NCI-H748 treated with DMSO at 0.1 percent for 48 hours (cell line): ENCODE results near the gene IL11RA.
"Not testable (repeated sequence)": the region's sequence is repeated elsewhere in the genome, so short reads cannot be mapped to it uniquely, and the experiment has no call there.

Experiments
- DNase-seq: peaks from one replicate; lab custom pipeline; 2025; lab: John Stamatoyannopoulos, UW

The IL11RA gene

DNA sequence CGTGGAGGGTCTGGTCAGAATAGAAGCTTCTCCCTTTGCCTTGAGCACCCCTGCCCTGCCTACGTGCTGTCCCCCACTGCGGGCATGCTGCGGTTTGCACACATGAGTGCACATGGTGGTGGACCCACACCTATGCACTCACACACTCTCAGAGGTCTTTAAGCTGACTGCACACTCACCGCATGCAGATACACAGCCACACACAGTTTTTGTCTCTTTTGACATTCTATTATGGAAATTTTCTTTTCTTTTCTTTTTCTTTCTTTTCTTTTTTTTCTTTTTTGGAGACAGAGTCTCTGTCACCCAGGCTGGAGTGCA, 22.5 kb upstream of the IL11RA start:
- DNase-seq, result no peak

DNA sequence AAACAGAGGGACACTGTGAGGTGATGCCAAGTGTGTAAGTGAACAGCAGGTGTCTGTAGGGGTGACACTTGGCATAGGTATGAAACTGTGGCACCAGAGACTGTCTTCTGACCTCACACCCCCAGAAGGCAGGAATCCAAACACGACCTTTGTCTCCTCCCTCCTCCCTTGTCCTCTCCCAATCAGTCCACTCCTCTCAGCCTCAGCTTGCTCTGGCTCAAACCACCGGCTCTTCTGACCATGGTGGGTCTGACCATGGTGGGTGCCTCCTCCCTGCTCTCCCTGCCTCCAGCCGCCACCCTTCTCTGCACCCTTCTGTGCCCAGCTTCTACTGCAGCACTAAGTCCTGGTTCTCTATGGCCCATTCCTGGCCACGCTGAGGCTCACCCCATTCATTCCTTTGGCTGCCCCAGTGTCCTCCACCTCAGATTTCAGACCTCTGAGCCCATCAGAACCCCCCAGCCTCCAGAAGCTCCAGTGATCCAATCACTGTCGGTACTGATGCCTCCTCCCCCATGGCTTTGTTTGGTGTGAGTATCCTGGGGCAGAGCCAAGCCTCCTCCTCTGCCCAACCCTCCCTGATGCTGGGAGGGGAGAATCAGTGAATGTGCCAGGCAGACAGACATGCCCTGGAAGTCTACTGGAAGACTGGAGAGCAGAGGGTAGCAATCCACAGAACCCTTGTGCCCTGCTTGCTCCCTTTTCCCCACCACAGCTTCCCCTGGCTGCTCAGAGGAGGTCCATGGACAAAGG, 21.4 kb upstream of the IL11RA start:
- no peak for DNase-seq

DNA sequence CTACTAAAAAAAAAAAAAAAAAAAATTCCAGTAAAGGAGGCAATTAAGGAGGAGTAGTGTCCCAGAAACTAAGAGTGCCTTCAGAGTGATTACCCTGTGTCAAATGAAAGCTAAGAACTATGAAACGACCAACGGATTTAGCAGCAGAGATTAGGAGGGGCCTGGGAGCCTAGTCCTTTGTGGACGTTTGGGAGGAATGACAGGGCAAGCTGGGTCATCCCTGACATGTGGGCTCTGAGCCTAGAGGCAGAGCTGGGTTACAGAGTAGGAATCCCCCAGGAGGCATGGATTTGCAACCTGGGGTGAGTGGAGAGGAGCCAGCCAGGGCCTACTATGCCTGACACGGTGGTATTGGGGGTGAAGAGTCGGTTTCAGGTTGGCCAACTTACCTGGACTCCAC, 18.8 kb upstream of the IL11RA start:
- no peak for DNase-seq

DNA sequence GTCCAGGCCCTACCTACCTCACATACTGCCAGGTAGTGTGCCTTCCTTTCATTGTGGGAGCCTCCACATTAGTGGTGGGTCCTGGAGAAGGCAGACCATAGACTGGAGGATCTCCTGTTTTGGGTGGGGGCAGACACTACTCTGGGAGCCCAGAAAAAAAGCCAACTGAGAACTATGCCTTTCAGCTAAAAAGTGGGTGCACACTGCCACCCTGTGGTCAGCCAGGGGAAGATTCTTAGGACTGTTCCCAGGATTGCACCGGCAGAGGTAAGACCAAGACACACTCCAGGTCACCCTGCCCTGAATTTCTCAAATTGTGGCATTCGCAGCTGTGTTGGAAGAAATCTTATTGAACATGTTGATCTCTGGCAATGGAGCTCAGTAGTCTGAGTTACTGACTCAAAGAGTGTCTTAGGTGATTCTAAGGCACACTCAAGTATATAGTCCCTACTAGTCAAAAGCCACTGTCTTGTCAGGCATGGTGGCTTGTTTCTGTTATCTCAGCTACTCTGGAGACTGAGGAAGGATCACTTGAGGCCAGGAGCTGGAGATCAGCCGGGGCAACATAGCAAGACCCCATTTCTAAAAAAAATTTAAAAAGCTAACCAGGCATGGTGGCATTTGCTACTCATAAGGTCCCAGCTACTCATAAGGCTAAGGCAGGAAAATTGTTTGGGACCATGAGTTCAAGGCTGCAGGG, 18.0 kb upstream of the IL11RA start:
- DNase-seq, result peak; percentile 54

DNA sequence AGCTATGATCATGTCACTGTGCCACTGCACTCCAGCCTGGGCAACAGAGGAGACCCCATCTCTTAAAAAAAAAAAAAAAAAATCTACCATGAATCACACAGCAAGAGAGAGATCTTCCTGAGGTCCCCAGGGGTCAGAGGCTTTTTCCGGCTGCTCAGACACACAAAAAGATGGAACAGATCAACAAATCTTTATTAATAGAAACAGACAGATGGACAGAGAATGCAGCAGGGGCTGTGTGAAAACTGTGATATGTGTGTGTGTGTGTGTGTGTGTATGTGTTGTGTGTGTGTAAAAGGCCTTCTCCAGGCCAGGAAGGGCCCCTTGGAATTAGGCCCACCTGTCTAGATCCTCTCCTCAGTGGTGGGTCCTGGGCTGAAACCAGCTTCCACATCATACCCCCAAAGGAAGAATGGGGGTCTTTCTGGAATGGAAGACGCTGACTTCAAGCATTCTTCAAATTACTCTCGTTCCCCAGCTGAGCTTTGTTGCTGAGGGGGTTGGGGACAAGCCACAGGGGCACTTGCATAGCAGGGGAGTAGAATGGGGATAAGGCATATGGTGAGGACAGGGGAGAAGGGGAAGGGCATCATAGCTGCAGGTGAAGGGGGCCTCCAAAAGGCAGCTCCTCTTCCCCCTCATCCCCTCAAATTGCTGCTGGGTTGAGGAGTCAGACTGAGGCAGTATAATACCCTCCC, 17.3 kb upstream of the IL11RA start:
- DNase-seq, result no peak

DNA sequence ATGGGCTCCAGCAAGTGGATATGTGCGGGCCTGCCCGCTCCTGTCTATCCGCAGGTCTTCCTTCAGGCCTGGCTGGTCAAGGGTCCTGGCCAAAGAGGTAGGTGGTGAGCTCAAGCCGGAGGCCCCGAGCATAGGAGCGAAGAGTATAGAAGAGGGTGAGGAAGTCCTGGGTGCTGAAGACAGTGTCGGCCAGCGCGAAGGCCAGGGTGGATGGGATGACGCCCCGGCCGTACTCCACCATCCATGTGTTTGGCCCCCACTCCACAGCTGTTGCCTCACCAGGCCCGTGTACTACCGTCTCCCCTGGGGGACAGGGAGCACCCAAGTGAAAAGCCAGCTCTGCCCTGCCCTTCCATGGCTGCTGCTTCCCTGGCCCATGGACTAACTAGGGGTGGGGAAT, 16.4 kb upstream of the IL11RA start:
- DNase-seq, result no peak

DNA sequence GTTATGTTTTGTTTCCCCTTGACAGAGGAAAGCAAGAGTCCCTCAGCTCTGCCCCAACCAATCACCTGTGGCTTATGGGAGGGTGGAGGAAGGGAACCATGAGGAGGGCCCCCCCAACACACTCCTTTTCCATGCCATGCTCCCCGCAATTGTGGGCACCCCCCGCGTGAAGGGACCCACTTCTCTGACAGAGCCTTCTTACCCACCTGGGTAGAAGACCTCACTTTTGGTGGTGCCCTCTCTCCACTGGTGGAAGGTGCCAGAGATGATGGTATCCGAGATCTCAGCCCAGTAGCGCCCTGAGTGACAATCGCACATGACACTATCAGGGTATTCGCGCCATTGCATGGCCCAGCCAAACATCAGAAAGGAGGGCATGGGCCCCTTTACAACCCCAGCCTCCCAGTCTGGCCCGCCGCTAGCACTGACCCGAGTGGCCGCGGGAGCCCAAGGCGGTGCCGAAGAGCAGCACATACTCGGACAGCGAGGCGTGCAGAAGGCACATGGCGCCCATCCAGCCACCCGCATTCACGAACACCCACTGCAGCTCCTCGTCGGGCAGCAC, 15.1 kb upstream of the IL11RA start:
- no peak for DNase-seq

DNA sequence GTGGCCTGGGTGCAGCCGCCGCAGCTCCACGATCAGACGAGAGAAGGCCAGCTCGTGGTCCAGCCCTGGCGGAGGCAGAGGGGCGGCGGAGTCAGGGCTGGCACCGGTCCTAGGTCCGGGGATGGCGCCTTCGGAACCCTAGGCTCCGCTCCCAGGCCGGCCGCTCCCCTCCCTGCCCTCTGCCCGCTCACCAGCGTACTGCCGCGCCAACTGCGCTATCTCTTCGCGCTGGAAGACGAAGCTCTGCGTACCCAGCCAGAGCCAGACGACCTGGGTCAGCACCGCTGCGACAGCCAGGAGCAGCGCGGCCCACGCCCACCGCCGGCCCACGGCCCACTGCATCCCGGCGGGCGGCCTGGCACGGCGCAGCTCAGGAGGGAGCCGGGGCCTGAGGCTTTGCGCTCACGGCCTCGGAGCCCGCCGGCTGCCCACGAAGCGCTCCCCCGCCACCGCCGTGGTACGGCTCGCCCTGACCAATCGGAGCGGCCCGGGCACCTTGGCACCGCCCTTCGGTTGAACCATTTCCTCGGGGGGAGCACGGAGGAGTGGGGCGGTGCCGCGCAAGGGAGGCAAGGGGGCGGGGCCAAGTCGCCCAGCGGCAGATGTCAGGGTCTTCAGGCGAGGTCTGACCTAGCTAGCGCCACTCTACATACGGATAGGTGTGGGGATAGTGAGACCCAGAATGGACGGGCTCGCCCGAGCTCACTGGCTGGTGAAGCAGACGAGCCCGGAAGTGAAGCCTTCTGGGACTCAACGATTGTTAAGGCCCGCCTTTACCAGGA, 14.4 kb upstream of the IL11RA start, which contains the start of gene SIGMAR1:
Gene SIGMAR1 (minus strand): TSS at position 432 of the 782 bp plus-strand sequence. CDS start 90 bp downstream, at position 342.
- DNase-seq, result peak; percentile 66

DNA sequence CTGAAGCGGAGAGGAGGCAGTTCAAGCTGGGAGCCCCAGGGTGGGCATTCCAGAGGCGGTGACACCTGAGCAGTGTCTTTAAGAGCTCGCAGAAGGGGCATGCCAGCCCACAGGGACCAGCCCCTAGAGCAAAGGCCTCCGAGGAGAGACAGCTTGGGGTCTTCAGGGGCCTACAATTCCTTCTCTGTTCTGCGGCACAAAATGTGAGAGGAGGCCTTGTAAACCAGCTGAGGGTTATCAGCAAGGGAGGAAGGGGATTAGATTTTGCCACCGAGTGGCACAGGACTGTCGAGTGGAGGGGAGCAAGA, 13.9 kb upstream of the IL11RA start:
- DNase-seq, result no peak

DNA sequence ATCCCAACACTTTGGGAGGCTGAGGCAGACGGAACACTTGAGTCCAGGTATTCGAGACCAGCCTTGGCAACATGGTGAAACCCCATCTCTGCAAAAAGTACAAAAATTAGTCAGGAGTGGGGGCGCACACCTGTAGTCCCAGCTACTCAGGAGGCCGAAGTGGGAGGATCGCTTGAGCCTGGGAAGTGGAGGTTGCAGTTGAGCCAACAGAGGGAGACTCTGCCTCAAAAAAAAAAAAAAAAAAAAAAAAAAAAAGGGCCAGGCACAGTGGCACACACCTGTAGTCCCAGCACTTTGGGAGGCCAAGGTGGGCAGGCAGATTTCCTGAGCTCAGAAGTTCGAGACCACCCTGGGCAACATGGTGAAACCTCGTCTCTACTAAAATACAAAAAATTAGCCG, 12.7 kb upstream of the IL11RA start:
- DNase-seq, result not testable (repeated sequence)

DNA sequence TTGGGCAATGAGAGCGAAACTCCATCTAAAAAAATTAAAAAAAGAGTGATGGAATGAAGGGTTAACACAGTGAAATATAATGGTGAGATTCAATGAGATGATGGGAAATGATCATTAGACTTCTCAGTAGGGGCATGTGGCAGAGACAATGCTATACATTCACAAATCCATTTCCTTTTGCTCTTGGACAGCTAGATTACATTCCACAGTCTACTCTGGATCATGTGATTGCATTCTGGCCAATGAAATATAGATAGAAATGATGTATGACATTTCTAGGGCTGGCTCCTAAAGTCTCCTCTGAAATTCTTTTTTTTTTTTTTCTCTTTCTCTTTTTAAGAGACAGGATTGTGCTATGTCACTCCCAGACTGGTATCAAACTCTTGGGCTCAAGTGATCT, 9.3 kb upstream of the IL11RA start:
- DNase-seq, result no peak

DNA sequence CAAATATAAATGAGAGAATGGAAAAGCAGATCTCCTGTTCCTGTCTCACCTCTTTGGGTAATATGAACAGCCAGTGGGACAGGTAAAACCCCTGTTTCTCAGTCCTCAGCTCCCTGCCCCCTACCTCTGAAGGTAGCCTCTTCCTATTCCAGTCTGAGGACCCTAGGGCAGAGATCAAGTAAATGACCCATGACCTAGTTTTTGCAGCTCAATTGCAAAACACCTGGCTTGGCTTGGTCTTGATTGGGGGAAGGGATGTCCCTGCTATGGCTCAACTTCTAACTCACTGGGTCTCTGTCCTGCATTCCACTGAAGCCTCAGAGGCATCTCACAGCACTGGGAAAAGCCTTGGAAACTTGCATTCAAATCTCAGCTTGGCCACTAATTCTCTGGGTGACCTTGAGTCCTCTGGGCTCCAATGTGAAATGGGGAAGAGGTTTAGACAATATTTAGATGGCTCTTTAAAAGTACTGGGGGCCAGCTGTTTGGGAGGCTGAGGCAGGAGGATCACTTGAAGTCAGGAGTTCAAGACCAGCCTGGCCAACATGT, 7.1 kb upstream of the IL11RA start:
- no peak for DNase-seq

DNA sequence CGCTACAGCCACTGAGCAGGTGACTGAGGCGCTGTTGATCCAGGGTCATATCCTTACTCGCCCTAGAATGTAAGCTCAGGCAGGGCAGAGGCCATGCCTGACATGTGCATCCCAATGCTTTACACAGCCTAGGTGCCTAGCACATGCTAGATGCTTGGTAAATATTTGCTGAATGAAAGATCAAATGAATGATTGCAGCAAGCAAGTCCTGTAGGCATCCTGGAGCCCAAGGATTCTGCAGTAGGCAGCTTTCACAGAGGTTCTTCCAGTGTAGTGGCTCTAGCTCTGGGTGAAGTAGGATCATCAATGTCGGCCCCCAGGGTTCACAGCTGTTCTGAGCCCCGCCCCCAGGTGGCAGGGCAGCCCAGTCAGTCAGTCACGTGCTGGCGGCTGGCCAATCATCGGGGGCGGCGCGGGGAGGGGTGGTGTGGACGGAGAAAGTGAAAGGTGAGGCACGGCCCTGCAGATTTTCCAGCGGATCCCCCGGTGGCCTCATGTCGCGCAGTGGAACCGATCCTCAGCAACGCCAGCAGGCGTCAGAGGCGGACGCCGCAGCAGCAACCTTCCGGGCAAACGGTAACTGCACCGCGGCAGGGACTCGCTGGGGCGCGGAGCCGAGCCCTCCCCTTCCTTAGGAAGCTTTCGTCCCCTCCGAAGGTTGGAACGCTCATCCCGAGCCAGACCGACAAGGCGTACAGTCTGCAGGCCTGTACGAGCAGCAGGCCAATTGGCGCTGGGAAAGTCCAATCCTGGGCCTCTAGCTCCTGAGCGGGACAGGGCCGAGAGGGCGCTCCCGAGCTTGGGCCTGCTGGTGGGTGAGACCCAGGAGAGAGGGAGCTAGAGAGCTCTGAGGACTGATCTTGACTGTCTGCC, 5.5 kb upstream of the IL11RA start, which contains the start of gene GALT:
Gene GALT (plus strand): TSS at position 465 of the 873 bp plus-strand sequence. CDS start 30 bp downstream, at position 495.
- DNase-seq, result peak; percentile 82

DNA sequence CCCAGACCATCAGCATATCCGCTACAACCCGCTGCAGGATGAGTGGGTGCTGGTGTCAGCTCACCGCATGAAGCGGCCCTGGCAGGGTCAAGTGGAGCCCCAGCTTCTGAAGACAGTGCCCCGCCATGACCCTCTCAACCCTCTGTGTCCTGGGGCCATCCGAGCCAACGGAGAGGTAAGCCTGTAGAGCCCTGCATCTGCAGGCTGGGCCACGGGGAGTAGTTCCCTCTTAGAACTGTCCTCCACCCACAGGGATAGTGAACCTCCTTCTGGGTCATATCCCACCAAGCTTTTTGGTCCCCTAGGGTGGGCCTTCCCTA, 4.9 kb upstream of the IL11RA start:
- DNase-seq, result no peak

DNA sequence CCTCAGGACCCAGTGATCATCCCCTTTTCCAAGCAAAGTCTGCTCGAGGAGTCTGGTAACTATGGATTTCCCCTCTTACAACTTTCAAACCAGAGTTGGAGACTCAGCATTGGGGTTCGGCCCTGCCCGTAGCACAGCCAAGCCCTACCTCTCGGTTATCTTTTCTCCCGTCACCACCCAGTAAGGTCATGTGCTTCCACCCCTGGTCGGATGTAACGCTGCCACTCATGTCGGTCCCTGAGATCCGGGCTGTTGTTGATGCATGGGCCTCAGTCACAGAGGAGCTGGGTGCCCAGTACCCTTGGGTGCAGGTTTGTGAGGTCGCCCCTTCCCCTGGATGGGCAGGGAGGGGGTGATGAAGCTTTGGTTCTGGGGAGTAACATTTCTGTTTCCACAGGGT, 4.3 kb upstream of the IL11RA start:
- DNase-seq, result no peak

DNA sequence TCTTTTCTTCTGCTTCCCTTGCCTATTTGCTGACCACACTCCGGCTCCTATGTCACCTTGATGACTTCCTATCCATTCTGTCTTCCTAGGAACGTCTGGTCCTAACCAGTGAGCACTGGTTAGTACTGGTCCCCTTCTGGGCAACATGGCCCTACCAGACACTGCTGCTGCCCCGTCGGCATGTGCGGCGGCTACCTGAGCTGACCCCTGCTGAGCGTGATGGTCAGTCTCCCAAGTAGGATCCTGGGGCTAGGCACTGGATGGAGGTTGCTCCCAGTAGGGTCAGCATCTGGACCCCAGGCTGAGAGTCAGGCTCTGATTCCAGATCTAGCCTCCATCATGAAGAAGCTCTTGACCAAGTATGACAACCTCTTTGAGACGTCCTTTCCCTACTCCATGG, 3.3 kb upstream of the IL11RA start:
- DNase-seq, result no peak

DNA sequence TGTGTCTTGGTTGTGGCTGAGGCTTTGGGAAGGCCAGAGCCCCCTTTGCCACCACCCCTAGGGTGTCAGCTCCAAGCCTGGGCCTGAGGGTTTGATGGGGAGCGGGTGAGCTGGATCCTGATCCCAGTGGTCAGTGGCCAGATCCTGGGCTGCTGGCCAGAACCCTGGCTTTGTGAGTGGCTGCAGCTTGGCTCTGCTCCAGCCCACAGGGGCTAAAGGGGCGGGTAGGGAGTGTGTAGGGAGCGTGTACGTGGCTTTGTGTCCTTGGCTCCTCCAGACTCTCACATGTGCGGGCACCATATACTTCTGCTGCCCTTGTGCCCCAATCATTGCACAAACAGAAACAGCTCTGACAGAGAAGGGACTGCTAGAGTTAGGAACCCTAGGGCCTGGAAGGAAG, 1.2 kb upstream of the IL11RA start:
- DNase-seq, result no peak

DNA sequence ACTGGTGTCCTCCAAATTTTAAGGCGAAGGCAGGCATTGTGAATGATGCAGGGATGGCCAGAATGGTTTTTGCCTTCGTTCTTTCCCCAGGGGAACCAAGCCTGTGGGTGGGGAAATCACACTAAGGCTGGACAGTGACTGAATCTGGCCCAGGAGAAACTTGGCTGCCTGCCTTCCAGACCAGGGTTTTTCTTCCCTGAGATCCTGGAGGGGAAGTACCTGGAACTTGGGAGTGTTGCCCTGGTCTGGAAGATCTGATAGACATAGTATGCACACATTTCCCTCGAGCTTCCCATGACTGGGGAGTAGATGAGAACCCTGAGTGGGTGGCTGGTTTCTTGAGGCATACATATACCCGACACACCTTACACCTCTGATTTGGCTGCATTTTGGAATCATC, 664 bp upstream of the IL11RA start:
- no peak for DNase-seq

DNA sequence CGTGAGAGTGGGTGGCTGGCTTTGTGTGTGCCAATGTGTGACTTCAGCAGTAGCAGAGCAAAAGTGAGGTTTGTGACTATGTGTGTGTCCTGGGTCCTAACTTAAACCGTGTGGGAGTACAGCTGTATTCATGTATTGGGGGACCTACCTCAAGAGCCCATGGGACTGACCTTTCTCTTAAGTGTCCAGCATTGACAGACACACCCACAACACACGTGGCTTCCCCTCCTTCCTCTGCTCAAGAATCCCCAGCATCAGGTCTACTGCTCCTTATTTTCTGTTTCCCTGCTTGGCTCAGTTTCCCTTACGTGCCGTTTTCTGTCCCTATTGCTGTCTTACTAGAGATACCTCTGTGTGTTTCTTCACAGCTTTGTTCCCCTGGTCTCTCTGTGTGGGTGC, 616 bp downstream of the IL11RA start:
- DNase-seq, result no peak

DNA sequence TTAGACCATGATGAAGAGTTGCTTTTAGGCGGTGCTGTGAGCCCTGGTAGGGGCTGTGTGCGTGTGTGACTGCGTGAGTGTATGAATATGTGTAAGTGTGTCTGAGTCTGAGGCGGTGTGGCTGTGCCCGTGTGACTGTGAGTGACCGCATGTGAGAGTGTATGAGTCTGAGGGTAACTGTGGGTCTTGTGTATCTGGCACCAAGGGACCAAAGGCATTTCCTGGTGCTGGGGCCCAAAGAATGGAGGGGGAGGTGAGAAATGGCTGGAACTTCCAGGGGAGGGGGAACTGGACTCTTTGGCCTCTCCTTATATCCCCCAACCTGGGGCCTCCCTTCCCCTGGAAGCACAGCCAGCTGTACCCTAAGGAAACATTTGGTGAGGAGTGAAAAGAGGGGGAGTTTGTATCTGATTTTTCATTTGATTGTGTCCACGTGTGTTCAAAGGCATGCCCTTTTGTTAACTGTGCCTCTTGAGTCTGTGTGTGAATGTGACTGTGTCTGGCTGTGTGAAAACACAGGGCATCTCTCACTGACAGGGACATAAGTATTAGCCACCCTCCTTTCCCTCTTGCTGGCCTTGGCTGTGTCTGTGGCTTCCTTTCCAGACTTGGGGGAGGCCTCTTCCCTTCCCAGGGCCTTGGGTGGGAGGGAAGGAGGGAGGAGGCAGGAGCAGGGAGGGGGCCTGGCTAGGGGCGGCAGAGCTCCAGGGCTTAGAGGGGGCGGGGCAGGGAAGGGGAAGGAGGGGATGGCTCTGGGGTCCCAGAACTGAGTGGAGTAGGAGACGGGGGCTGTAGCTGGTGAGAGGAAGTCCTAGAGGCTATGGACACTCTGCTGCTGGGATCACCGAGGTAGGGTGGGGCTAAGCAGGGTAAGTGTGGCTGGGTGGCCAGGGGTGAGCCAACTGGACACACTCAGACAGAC, 1.4 kb downstream of the IL11RA start:
- no peak for DNase-seq
